NCI-H1436 (cell line): Measurements from ENCODE around the gene PCDHGB5.
"Not testable (repeated sequence)": the region's sequence is repeated elsewhere in the genome, so short reads cannot be mapped to it uniquely, and the experiment has no call there.

Experiments used
- DNase-seq: peaks from one replicate; lab custom pipeline; 2025; lab: John Stamatoyannopoulos, UW

The PCDHGB5 gene

GRCh38 chr5:141412854-141413539, 15.2 kb downstream of the PCDHGB5 start, which contains the start of gene PCDHGA10:
TSS of gene PCDHGA10 (plus strand) at chr5:141412987. CDS start at chr5:141413176, 189 bp downstream.
- peak; percentile 30 for DNase-seq

GRCh38 chr5:141413540-141414069, 15.9 kb downstream of the PCDHGB5 start:
- no peak for DNase-seq

- not testable (repeated sequence) for DNase-seq
Observed at GRCh38 chr5:141414548-141415274, 17.0 kb downstream of the PCDHGB5 start.

- not testable (repeated sequence) for DNase-seq
Observed at GRCh38 chr5:141415275-141415618, 17.5 kb downstream of the PCDHGB5 start.

- DNase-seq: peak; percentile 70
Observed at GRCh38 chr5:141417494-141418172, 19.9 kb downstream of the PCDHGB5 start, which contains the start of gene PCDHGB7. TSS of gene PCDHGB7 (plus strand) at chr5:141417677. CDS start at chr5:141417860, 183 bp downstream.

- DNase-seq: no peak
Observed at GRCh38 chr5:141419074-141419880, 21.5 kb downstream of the PCDHGB5 start.

- DNase-seq: no peak
Observed at GRCh38 chr5:141420855-141421488, 23.2 kb downstream of the PCDHGB5 start, which contains the start of gene PCDHGA11. TSS of gene PCDHGA11 (plus strand) at chr5:141421051. CDS start at chr5:141421228, 177 bp downstream.

- no peak for DNase-seq
Observed at GRCh38 chr5:141421489-141421855, 23.7 kb downstream of the PCDHGB5 start.

- DNase-seq: no peak
Observed at GRCh38 chr5:141422742-141423291, 25.1 kb downstream of the PCDHGB5 start.

GRCh38 chr5:141427783-141428426, 30.2 kb downstream of the PCDHGB5 start:
- no peak for DNase-seq

GRCh38 chr5:141430332-141431113, 32.8 kb downstream of the PCDHGB5 start, which contains the start of gene PCDHGA12:
TSS of gene PCDHGA12 (plus strand) at chr5:141430507. CDS start at chr5:141430760, 253 bp downstream.
- no peak for DNase-seq

- no peak for DNase-seq
Observed at GRCh38 chr5:141431286-141431685, 33.5 kb downstream of the PCDHGB5 start.

- not testable (repeated sequence) for DNase-seq
Observed at GRCh38 chr5:141432308-141432707, 34.6 kb downstream of the PCDHGB5 start.

GRCh38 chr5:141432726-141433125, 35.0 kb downstream of the PCDHGB5 start:
- DNase-seq: not testable (repeated sequence)

GRCh38 chr5:141434006-141434405, 36.3 kb downstream of the PCDHGB5 start:
- DNase-seq: no peak

GRCh38 chr5:141437221-141437620, 39.5 kb downstream of the PCDHGB5 start:
- DNase-seq: no peak

GRCh38 chr5:141439411-141440141, 41.8 kb downstream of the PCDHGB5 start:
- DNase-seq: no peak

- DNase-seq: no peak
Observed at GRCh38 chr5:141440341-141440740, 42.6 kb downstream of the PCDHGB5 start.
